GDM1 (cell line): ENCODE measurements around the gene KLF15.
A peak's percentile ranks its signal among the peaks of the same experiment; 100 is the strongest.

Experiments used
- DNase-seq: peaks from one replicate; lab custom pipeline; 2025; lab: John Stamatoyannopoulos, UW

Gene KLF15

GRCh38 chr3:126357295-126358037 is at the start of gene KLF15:
Gene KLF15 (minus strand): TSS chr3:126357408. CDS start chr3:126352922, 4,486 bp downstream.
- DNase-seq, result peak; percentile 55

GRCh38 chr3:126406389-126407296 is 49.4 kb upstream of the KLF15 start:
- no peak for DNase-seq

GRCh38 chr3:126402666-126403302 is 45.6 kb upstream of the KLF15 start:
- DNase-seq, result no peak

- DNase-seq, result no peak
Measured at GRCh38 chr3:126402178-126402577, 45.0 kb upstream of the KLF15 start.

GRCh38 chr3:126401611-126402160 is 44.5 kb upstream of the KLF15 start:
- DNase-seq, result no peak

- no peak for DNase-seq
Measured at GRCh38 chr3:126399756-126400155, 42.5 kb upstream of the KLF15 start.

- DNase-seq, result no peak
Measured at GRCh38 chr3:126399351-126399735, 42.1 kb upstream of the KLF15 start.

- DNase-seq, result no peak
Measured at GRCh38 chr3:126398423-126399350, 41.5 kb upstream of the KLF15 start.

- DNase-seq, result no peak
Measured at GRCh38 chr3:126397610-126398422, 40.6 kb upstream of the KLF15 start.

GRCh38 chr3:126396536-126396935 is 39.3 kb upstream of the KLF15 start:
- DNase-seq, result no peak

GRCh38 chr3:126395846-126396513 is 38.8 kb upstream of the KLF15 start:
- DNase-seq, result no peak

GRCh38 chr3:126394977-126395321 is 37.7 kb upstream of the KLF15 start:
- no peak for DNase-seq

- DNase-seq, result no peak
Measured at GRCh38 chr3:126394179-126394976, 37.2 kb upstream of the KLF15 start, which contains the start of gene CFAP100. Gene CFAP100 (plus strand): TSS chr3:126394909. CDS start chr3:126396001, 1,092 bp downstream.

- no peak for DNase-seq
Measured at GRCh38 chr3:126393563-126393962, 36.4 kb upstream of the KLF15 start.

- DNase-seq, result no peak
Measured at GRCh38 chr3:126392246-126392645, 35.0 kb upstream of the KLF15 start.

GRCh38 chr3:126391631-126392030 is 34.4 kb upstream of the KLF15 start:
- no peak for DNase-seq

GRCh38 chr3:126390751-126391150 is 33.5 kb upstream of the KLF15 start:
- DNase-seq, result no peak

GRCh38 chr3:126390201-126390600 is 33.0 kb upstream of the KLF15 start:
- DNase-seq, result no peak

GRCh38 chr3:126389794-126390146 is 32.6 kb upstream of the KLF15 start:
- DNase-seq, result no peak
